Measurements from ENCODE around the gene CARHSP1.

The CARHSP1 gene

DNA sequence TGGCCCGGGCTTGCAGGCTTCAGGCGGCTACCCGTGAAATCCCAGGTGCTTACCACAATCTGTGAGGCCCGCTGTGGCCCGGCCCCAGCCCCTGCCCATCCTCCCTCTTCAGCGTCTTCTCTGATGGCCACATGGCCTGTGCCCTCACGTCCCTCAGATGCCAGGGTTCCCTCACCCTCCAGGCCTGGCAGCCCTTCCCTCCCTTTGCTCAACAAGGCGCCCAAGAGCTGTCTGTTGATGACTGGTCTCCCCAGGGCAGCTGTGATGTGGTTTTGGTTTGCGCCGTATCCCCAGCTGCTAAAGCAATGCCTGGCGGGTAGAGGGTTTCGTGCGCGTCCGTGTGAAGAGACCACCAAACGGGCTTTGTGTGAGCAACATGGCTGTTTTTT is 36.1 kb downstream of the CARHSP1 start:
- TF ChIP-seq TAF1 (IDR thresholded peaks at IDR 0.05; ENCODE audit: low read depth, low read length) (no peak), POU2F2 (IDR thresholded peaks at IDR 0.05; ENCODE audit: low read depth, low read length) (no peak), POLR2AphosphoS5 (IDR thresholded peaks at IDR 0.05; ENCODE audit: low read depth, low read length) (no peak)

DNA sequence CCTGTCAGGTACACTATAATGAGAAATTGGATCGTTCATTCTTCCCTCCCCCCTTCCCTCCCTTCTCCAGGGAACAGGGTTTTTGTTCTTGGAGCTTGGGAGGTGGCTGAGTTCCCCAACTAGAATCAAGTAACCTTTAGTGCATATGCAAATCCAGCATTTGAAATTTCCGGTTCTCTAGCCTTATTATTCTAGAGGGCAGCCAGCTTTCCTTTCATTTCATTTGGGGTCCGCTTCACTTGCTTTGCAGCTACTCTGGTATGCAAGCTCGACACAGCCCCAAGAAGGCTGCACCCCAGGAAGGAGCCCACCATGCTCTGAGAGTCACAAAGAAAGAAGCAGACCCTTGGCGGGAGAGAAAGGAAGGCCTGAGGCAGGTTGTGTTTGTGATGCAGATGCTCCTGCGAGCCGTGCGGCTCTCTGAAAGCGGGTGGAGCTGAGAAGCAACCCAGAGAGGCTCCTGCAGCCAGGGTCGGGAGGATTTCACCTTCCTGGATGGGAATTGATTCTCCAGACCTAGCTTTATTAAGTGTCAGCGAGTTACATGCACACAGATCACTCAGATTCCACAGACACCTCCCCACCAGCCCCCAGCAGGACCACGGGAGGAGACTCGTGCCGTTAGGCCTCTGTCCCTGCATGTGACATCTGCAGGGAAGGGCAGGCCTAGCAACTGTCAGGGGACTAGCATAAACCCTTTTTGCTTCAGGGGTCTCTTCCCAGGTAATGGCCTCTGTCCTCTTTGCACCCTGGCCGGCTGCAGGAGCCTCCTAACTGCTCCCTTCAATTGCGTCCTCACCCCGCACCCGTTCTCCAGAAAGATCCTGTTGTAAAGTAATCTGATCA is 36.7 kb downstream of the CARHSP1 start:
- DNase-seq (ENCODE audit: insufficient read length, low spot score) (no peak), FAIRE-seq (no peak)
- TF ChIP-seq POU2F2 (IDR thresholded peaks at IDR 0.05; ENCODE audit: low read depth, low read length) (peak; percentile 41; the same call in 1 of the 2 replicates), POLR2AphosphoS5 (IDR thresholded peaks at IDR 0.05; ENCODE audit: low read depth, low read length) (0 out of 2 replicates have a peak, but pooled peaks have one; percentile 36), TAF1 (IDR thresholded peaks at IDR 0.05; ENCODE audit: low read depth, low read length) (no peak), POLR2A (IDR thresholded peaks at IDR 0.05; ENCODE audit: low read depth, low read length) (no peak), SPI1 (IDR thresholded peaks at IDR 0.05; ENCODE audit: low read depth, low read length) (no peak), PAX5 (IDR thresholded peaks at IDR 0.05; ENCODE audit: insufficient read depth, low read length, severe bottlenecking) (no peak)

More for the DNA sequence above, 36.1 kb downstream of the CARHSP1 start:
- no peak for FAIRE-seq
- no peak for DNase-seq (ENCODE audit: insufficient read length, low spot score)

DNA sequence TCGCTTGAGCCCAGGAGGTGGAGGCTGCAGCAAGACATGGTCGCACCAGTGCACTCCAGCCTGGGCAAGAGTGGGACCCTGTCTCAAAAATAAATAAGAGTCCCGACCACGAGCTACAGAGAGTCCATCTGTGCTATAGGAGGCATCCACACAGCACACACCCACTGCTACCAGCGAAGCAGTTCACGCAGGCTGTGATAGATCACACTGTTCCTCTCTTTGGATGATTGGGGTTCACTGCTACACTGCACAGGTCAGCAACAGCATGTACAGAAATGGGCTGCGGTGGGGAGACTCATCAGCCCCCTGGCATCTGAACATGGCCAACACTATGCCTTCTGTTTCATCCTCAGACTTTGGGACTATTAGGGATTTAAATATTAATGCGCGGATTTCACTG is 37.4 kb downstream of the CARHSP1 start:
- FAIRE-seq (no peak), DNase-seq (ENCODE audit: insufficient read length, low spot score) (no peak)
- no peak for TF ChIP-seq PAX5 (IDR thresholded peaks at IDR 0.05; ENCODE audit: insufficient read depth, low read length, severe bottlenecking)
- 0 out of 2 replicates have a peak, but pooled peaks have one; percentile 39 for TF ChIP-seq POLR2A (IDR thresholded peaks at IDR 0.05; ENCODE audit: low read depth, low read length)

DNA sequence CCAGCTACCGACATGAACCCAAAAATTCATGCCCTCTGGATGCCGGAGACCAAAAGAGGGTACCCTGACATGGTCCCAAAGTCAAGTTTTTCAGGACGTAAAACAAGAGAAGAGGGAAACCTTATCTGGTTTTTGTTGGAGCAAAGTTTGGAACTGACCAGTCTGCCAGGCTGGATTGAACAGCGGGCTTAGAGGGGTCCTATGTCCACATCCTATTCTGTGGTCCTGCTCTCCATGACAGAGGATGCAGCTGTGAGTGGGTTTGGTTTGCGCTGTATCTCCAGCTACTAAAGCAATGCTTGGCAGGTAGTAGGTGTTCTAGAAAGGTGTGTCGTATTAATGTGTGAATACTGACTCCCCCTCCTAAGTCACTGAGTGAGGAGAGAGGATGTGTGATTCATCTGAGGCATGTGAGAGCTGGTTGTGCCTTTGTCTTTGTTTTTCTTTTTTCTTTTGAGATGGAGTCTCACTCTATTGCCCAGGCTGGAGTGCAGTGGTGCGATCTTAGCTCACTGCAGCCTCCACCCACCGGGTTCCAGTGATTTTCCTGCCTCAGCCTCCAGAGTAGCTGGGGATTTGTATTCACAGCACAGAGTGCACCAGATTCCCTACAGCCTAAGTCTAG is 40.2 kb downstream of the CARHSP1 start:
- FAIRE-seq (no peak), DNase-seq (ENCODE audit: insufficient read length, low spot score) (no peak)
- peak; percentile 17; the same call in 1 of the 2 replicates for TF ChIP-seq POLR2AphosphoS5 (IDR thresholded peaks at IDR 0.05; ENCODE audit: low read depth, low read length)
- TF ChIP-seq SPI1 (IDR thresholded peaks at IDR 0.05; ENCODE audit: low read depth, low read length) = no peak

DNA sequence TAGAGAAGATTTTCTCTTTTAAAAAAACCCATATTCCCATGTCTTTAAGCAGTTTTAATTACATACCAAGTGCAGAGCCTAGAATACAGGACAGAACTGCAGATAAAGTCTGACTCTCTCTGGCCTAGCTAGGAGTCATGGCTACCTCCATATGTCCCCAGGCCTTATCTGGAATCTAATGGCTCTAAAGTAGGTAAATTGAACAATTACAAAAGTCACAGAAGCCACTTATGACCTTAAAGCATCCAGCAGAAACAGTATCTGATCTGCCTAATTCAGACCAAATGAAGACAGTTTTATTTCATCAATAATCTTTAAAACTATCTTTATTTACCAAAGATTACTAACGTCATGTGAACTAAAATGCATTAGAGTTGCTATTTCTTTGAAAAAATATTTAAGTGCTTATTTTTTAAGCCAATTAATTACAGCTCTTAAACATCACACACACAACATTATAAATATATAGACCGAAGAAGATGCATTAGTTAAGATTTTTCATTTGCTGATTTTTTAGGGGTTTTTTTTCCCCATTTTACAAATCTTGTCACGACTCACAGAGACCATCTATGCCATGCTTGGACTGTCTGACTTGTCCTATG is 42.4 kb downstream of the CARHSP1 start:
- no peak for FAIRE-seq
- no peak for DNase-seq (ENCODE audit: insufficient read length, low spot score)
- TF ChIP-seq SPI1 (IDR thresholded peaks at IDR 0.05; ENCODE audit: low read depth, low read length) (no peak), PAX5 (IDR thresholded peaks at IDR 0.05; ENCODE audit: insufficient read depth, low read length, severe bottlenecking) (no peak), POLR2A (IDR thresholded peaks at IDR 0.05; ENCODE audit: low read depth, low read length) (no peak), POLR2AphosphoS5 (IDR thresholded peaks at IDR 0.05; ENCODE audit: low read depth, low read length) (no peak), POU2F2 (IDR thresholded peaks at IDR 0.05; ENCODE audit: low read depth, low read length) (no peak), TAF1 (IDR thresholded peaks at IDR 0.05; ENCODE audit: low read depth, low read length) (no peak)

DNA sequence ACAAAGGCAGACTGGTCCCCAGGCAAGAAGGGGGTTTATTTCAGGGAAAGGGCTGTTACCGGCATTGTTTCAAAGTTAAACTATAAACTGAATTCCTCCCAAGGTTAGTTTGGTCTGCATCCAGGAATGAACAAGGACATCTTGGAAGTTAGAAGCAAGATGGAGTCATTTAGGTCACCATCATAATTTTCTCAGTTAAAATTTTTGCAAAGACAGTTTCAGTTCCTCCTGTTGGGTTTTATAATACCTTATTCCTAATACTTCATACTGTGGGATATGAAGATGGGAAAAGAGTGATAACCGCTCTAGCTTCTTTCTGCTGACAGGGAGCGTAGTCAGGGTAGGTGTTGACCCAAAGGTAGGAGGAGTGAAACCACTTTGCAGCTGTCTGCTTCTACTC is 46.4 kb downstream of the CARHSP1 start:
- no peak for DNase-seq (ENCODE audit: insufficient read length, low spot score)
- FAIRE-seq = no peak
- TF ChIP-seq SPI1 (IDR thresholded peaks at IDR 0.05; ENCODE audit: low read depth, low read length) (peak; percentile 63), PAX5 (IDR thresholded peaks at IDR 0.05; ENCODE audit: insufficient read depth, low read length, severe bottlenecking) (no peak), TAF1 (IDR thresholded peaks at IDR 0.05; ENCODE audit: low read depth, low read length) (no peak)

DNA sequence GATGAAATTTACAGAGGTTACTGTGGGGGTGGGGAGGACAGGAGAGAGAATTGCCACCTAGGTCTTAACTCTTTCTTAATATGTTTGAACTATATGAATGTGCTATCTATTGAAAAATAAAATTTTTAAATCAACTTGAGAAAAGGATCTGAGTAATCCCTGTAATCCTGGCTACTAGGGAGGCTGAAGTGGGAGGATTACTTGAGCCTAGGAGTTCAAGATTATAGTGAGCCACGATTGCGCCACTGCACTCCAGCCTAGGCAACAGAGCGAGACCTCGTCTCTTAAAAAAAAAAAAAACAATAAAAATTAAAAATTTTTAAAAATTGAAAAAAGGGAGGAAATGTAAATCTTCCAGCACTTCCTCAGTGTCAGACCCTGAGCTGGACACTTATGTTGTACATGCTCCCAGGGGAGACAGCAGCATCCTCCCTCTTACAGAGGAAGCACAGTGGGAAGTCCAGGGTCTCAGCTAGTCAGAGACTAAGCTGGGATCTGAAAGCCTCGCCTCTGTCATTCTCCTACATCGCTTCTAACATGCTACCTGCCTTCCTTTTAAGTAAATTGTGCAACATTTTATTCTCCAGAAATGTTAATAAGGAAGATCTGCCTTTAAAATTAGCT is 49.3 kb downstream of the CARHSP1 start:
- TF ChIP-seq POLR2A (IDR thresholded peaks at IDR 0.05; ENCODE audit: low read depth, low read length) (no peak; the same call in 1 of the 2 replicates), SPI1 (IDR thresholded peaks at IDR 0.05; ENCODE audit: low read depth, low read length) (no peak), PAX5 (IDR thresholded peaks at IDR 0.05; ENCODE audit: insufficient read depth, low read length, severe bottlenecking) (no peak), TAF1 (IDR thresholded peaks at IDR 0.05; ENCODE audit: low read depth, low read length) (no peak), POU2F2 (IDR thresholded peaks at IDR 0.05; ENCODE audit: low read depth, low read length) (no peak), POLR2AphosphoS5 (IDR thresholded peaks at IDR 0.05; ENCODE audit: low read depth, low read length) (no peak)
- FAIRE-seq (no peak), DNase-seq (ENCODE audit: insufficient read length, low spot score) (no peak)

DNA sequence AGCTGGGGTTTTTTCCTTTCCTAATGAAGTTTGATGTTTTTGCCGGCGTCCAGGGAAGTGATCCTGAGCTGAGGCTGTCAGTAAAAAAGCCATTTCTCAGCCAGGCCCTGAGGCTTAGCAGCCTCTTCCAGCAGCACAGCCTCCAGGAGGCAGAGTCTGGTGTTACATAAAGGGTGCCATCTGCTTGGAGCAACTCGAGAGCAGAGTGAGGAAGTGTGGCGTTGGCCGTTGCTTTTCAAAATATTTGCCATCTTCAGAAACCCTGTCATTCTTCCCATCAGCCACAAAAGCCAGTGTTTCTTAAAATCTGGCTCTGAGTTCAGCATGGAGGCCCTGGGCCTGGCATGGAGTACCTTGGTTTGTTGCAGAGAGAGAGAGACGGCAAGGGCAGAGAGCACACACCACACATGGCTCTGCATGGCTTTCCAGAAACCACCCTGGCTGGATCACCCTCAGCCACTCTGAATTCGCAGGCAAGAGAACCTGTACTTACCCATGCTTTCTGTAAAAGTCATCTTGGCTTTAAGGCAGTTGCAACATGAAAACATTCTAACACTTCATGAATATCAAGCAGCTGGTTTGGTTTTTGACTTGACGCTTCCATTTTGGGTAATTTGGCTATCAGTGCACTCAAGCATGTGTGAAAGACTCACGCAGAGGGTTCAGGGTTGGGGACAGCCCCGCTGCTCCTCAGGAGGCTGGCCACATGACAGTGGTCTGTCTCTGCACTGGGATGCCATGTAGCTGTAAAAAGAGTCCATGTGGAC is 50.1 kb downstream of the CARHSP1 start:
- TF ChIP-seq PAX5 (IDR thresholded peaks at IDR 0.05; ENCODE audit: insufficient read depth, low read length, severe bottlenecking) (no peak), SPI1 (IDR thresholded peaks at IDR 0.05; ENCODE audit: low read depth, low read length) (peak; percentile 54), TAF1 (IDR thresholded peaks at IDR 0.05; ENCODE audit: low read depth, low read length) (no peak), POLR2AphosphoS5 (IDR thresholded peaks at IDR 0.05; ENCODE audit: low read depth, low read length) (no peak), POLR2A (IDR thresholded peaks at IDR 0.05; ENCODE audit: low read depth, low read length) (peak; percentile 43), POU2F2 (IDR thresholded peaks at IDR 0.05; ENCODE audit: low read depth, low read length) (peak; percentile 72; the same call in 1 of the 2 replicates)
- peak; percentile 92 for FAIRE-seq
- no peak for DNase-seq (ENCODE audit: insufficient read length, low spot score)
